GM13976 (cell line): ENCODE results near the gene MARCHF3.

Experiments used
- DNase-seq: peaks from one replicate; pipeline ENCODE4 v3.0.0; 2012; ENCODE audit warnings: low spot score
- CTCF ChIP-seq: IDR thresholded peaks from 2 replicates; pipeline ENCODE4 v1.5.1; 2012; ENCODE audit warnings: borderline replicate concordance, mild to moderate bottlenecking; ENCODE audit not compliant: insufficient read depth; ENCODE audit errors: extremely low read depth, missing control alignments, control extremely low read depth
- in situ Hi-C: fragments of 300-500 bp; cut with MboI; formaldehyde crosslinking; loops from one replicate; pipeline ENCODE4 v1.12.0; 2022; ENCODE audit warnings: low sequenced_read_pairs, mixed read lengths, inconsistent platforms; ENCODE audit not compliant: unreplicated experiment

Gene MARCHF3

GRCh38 chr5:127070243-127070642 lies 39.9 kb upstream of the MARCHF3 start:
- in situ Hi-C loops = no loop called here
- no peak for TF ChIP-seq CTCF
- no peak for DNase-seq

GRCh38 chr5:127068493-127069214 lies 38.3 kb upstream of the MARCHF3 start:
- in situ Hi-C loops = no loop called here
- no peak for TF ChIP-seq CTCF
- DNase-seq = no peak

- in situ Hi-C loops = no loop called here
- TF ChIP-seq CTCF = no peak
- no peak for DNase-seq
Observed at GRCh38 chr5:127066721-127067120, 36.4 kb upstream of the MARCHF3 start.

- in situ Hi-C loops = no loop called here
- DNase-seq = no peak
- no peak for TF ChIP-seq CTCF
Observed at GRCh38 chr5:127064253-127064840, 34.0 kb upstream of the MARCHF3 start.

GRCh38 chr5:127063257-127063913 lies 33.0 kb upstream of the MARCHF3 start:
- in situ Hi-C loops = no loop called here
- no peak for DNase-seq
- no peak for TF ChIP-seq CTCF

GRCh38 chr5:127061956-127062355 lies 31.6 kb upstream of the MARCHF3 start:
- no peak for TF ChIP-seq CTCF
- in situ Hi-C loops = no loop called here
- DNase-seq = no peak
